ENCODE data around the gene KLK5.

GRCh38 chr19:50932018-50932689 lies 20.7 kb downstream of the KLK5 start:
- TF ChIP-seq CTCF (optimal IDR thresholded peaks at IDR 0.05 in 1 of 3, IDR thresholded peaks at IDR 0.05 in 1 of 3, conservative IDR thresholded peaks at IDR 0.05 in 1 of 3; ENCODE audit: extremely low read depth in 1 of 3, insufficient read depth in 2 of 3, low read length in 3 of 3) (no peak), EZH2 (IDR thresholded peaks at IDR 0.05; ENCODE audit: low read length) (no peak)

Measured in keratinocyte (primary cell).